SK-N-MC (cell line): ENCODE results near the gene CRISPLD2.

Source experiments
- EZH2 ChIP-seq: fragments of 200-600 bp; sonication (generic); IDR thresholded peaks from one replicate; pipeline ENCODE4 v1.6.1; 2017; ENCODE audit warnings: antibody characterized with exemption
- POLR2AphosphoS5 ChIP-seq: IDR thresholded peaks from 2 replicates; pipeline ENCODE4 v1.6.1; 2012; ENCODE audit warnings: mild to moderate bottlenecking, low read depth, low read length, borderline replicate concordance

- no peak for TF ChIP-seq EZH2
- no peak for TF ChIP-seq POLR2AphosphoS5
Measured at GRCh38 chr16:84780063-84780462, 39.7 kb upstream of the CRISPLD2 start.
